CD8-positive, alpha-beta memory T cell (primary cell): ENCODE data around the gene ZBTB38. TPM values are rescaled to one million over a fixed set of nuclear protein-coding genes. Genes with fewer than 3 reads are reported as not detected.

Source experiments
- CTCF ChIA-PET: fragments of 350-600 bp; sonication (Branson Sonifier 250); formaldehyde crosslinking; loops from one replicate; lab custom pipeline; 2021; ENCODE audit warnings: antibody characterized with exemption; lab: Charles Lee
- POLR2A ChIA-PET: fragments of 350-600 bp; sonication (Branson Sonifier 250); formaldehyde crosslinking; loops from one replicate; lab custom pipeline; 2021; ENCODE audit warnings: antibody characterized with exemption; lab: Charles Lee
- DNase-seq, 5 donors: peaks; one replicate each; pipeline versions ENCODE4 v3.0.0 to v3.0.0-alpha.2; 2020 to 2022; ENCODE audit warnings: mixed read lengths in 1 of 5
- H3K27ac ChIP-seq: one replicate; pipeline ENCODE4 v1.7.0; 2013; ENCODE audit warnings: low read depth, mild to moderate bottlenecking, low read length, moderate library complexity
- H3K27me3 ChIP-seq: 2 replicates; pipeline ENCODE4 v1.7.0; 2013; ENCODE audit warnings: low read length, mild to moderate bottlenecking; ENCODE audit not compliant: insufficient read depth, poor library complexity, severe bottlenecking
- H3K36me3 ChIP-seq: 2 replicates; pipeline ENCODE4 v1.7.0; 2013; ENCODE audit warnings: mild to moderate bottlenecking, low read length, moderate library complexity; ENCODE audit not compliant: insufficient read depth
- H3K4me1 ChIP-seq: 2 replicates; pipeline ENCODE4 v1.7.0; 2013; ENCODE audit warnings: mild to moderate bottlenecking, low read length, moderate library complexity; ENCODE audit not compliant: insufficient read depth
- H3K4me3 ChIP-seq: 2 replicates; pipeline ENCODE4 v1.7.0; 2013; ENCODE audit warnings: mild to moderate bottlenecking, low read length
- H3K9me3 ChIP-seq: 2 replicates; pipeline ENCODE4 v1.7.0; 2013; ENCODE audit warnings: mild to moderate bottlenecking, low read length
- H3K27ac Mint-ChIP-seq, 8 donors: one replicate each; pipeline ENCODE4 v1.8.0; 2020 to 2021; ENCODE audit warnings: mixed read lengths in 8 of 8, mild to moderate bottlenecking in 6 of 8, inconsistent platforms in 3 of 8, moderate library complexity in 3 of 8
- H3K27me3 Mint-ChIP-seq, 2 donors: one replicate each; pipeline ENCODE4 v1.8.0; 2020 to 2021; ENCODE audit warnings: mixed read lengths in 2 of 2, mild to moderate bottlenecking in 1 of 2, moderate library complexity in 1 of 2
- H3K36me3 Mint-ChIP-seq, 3 donors: one replicate each; pipeline ENCODE4 v1.8.0; 2020 to 2021; ENCODE audit warnings: mixed read lengths in 3 of 3, inconsistent platforms in 1 of 3, mild to moderate bottlenecking in 1 of 3
- H3K4me1 Mint-ChIP-seq, 3 donors: one replicate each; pipeline ENCODE4 v1.8.0; 2020 to 2021; ENCODE audit warnings: mixed read lengths in 3 of 3, inconsistent platforms in 1 of 3, mild to moderate bottlenecking in 1 of 3
- H3K4me3 Mint-ChIP-seq, 7 donors: one replicate each; pipeline ENCODE4 v1.8.0; 2020 to 2021; ENCODE audit warnings: mixed read lengths in 7 of 7, mild to moderate bottlenecking in 6 of 7, moderate library complexity in 4 of 7, inconsistent platforms in 2 of 7
- H3K9me3 Mint-ChIP-seq, 5 donors: one replicate each; pipeline ENCODE4 v1.8.0; 2020 to 2022; ENCODE audit warnings: mixed read lengths in 5 of 5, mild to moderate bottlenecking in 3 of 5, moderate library complexity in 2 of 5, inconsistent platforms in 1 of 5
- polyA plus RNA-seq: library from polyadenylated mRNA; unstranded; fragments of 300-500 nt; fragmentation: Illumina TruSeq; gene quantifications from one replicate; pipeline ENCODE4 v1.2.3, GENCODE V29; 2021
- total RNA-seq, 2 experiments: library from RNA; stranded (reverse); gene quantifications; one replicate each; pipeline ENCODE4 v1.2.3, GENCODE V29; 2021

The ZBTB38 gene
- total and polyA plus RNA-seq, 3 experiments from 2014 or later: 78.6 to 115 (median 87.1) TPM

GRCh38 chr3:141335531-141336061 is 32.7 kb upstream of the ZBTB38 start:
- Mint-ChIP-seq H3K9me3 (no peaks in the 10 kb centered on the region), H3K4me1 (no peaks in the 10 kb centered on the region), H3K27me3 (peaks cover 10 to 36% of the 10 kb centered on the region in 2 donors), H3K36me3 (no peaks in the 10 kb centered on the region), H3K4me3 (no peak overlapping the region), H3K27ac (no peak overlapping the region)
- H3K27me3 ChIP-seq: no peaks in the 10 kb centered on the region
- no peaks in the 10 kb centered on the region for H3K9me3 ChIP-seq
- H3K27ac ChIP-seq: no peak overlapping the region
- CTCF ChIA-PET: interaction anchor here (0.8 to 1.2 kb wide), 2 partner anchors 106 kb away, joined by 3 to 4 read pairs; no protein-coding TSS in a partner anchor
- no peak for DNase-seq
- H3K4me1 ChIP-seq: no peaks in the 10 kb centered on the region
- H3K4me3 ChIP-seq: no peak overlapping the region
- H3K36me3 ChIP-seq: no peaks in the 10 kb centered on the region
- POLR2A ChIA-PET: no interaction called here

- Mint-ChIP-seq H3K27me3 (peaks cover 7 to 41% of the 10 kb centered on the region in 2 donors), H3K9me3 (no peaks in the 10 kb centered on the region), H3K27ac (no peak overlapping the region), H3K4me3 (no peak overlapping the region), H3K36me3 (no peaks in the 10 kb centered on the region), H3K4me1 (no peaks in the 10 kb centered on the region)
- Histone ChIP-seq H3K36me3 (no peaks in the 10 kb centered on the region), H3K4me3 (no peak overlapping the region), H3K9me3 (no peaks in the 10 kb centered on the region), H3K27me3 (no peaks in the 10 kb centered on the region), H3K27ac (no peak overlapping the region), H3K4me1 (no peaks in the 10 kb centered on the region)
- ChIA-PET CTCF (interaction anchor here (0.8 kb wide), 1 partner anchor 105 kb away, joined by 3 read pairs; no protein-coding TSS in a partner anchor), POLR2A (no interaction called here)
- DNase-seq: no peak
These were observed 31.4 kb upstream of the ZBTB38 start for GRCh38 chr3:141336672-141337522.

GRCh38 chr3:141337523-141337854 is 30.8 kb upstream of the ZBTB38 start:
- no peak overlapping the region for H3K27ac ChIP-seq
- H3K4me3 Mint-ChIP-seq: no peak overlapping the region
- ChIA-PET POLR2A (no interaction called here), CTCF (no interaction called here)
- no peaks in the 10 kb centered on the region for H3K9me3 Mint-ChIP-seq
- H3K4me1 Mint-ChIP-seq: no peaks in the 10 kb centered on the region
- H3K36me3 ChIP-seq: no peaks in the 10 kb centered on the region
- no peaks in the 10 kb centered on the region for H3K27me3 ChIP-seq
- no peaks in the 10 kb centered on the region for H3K36me3 Mint-ChIP-seq
- H3K27me3 Mint-ChIP-seq: peaks cover 7 to 37% of the 10 kb centered on the region in 2 donors
- DNase-seq: no peak
- H3K9me3 ChIP-seq: no peaks in the 10 kb centered on the region
- no peak overlapping the region for H3K27ac Mint-ChIP-seq
- no peaks in the 10 kb centered on the region for H3K4me1 ChIP-seq
- no peak overlapping the region for H3K4me3 ChIP-seq

- Histone ChIP-seq H3K4me1 (no peaks in the 10 kb centered on the region), H3K36me3 (no peaks in the 10 kb centered on the region), H3K27ac (no peak overlapping the region), H3K27me3 (no peaks in the 10 kb centered on the region), H3K9me3 (no peaks in the 10 kb centered on the region), H3K4me3 (no peak overlapping the region)
- no peaks in the 10 kb centered on the region for H3K36me3 Mint-ChIP-seq
- peaks cover 7 to 36% of the 10 kb centered on the region in 2 donors for H3K27me3 Mint-ChIP-seq
- H3K4me1 Mint-ChIP-seq: no peaks in the 10 kb centered on the region
- ChIA-PET POLR2A (no interaction called here), CTCF (no interaction called here)
- no peak overlapping the region for H3K27ac Mint-ChIP-seq
- no peaks in the 10 kb centered on the region for H3K9me3 Mint-ChIP-seq
- no peak for DNase-seq
- H3K4me3 Mint-ChIP-seq: no peak overlapping the region
These were observed 30.3 kb upstream of the ZBTB38 start for GRCh38 chr3:141337991-141338390.

GRCh38 chr3:141338881-141339280 is 29.4 kb upstream of the ZBTB38 start:
- CTCF ChIA-PET: no interaction called here
- no peaks in the 10 kb centered on the region for H3K27me3 ChIP-seq
- Mint-ChIP-seq H3K4me1 (no peaks in the 10 kb centered on the region), H3K27me3 (peaks cover 7 to 36% of the 10 kb centered on the region in 2 donors), H3K27ac (no peak overlapping the region), H3K36me3 (no peaks in the 10 kb centered on the region), H3K9me3 (no peaks in the 10 kb centered on the region), H3K4me3 (no peak overlapping the region)
- H3K4me1 ChIP-seq: no peaks in the 10 kb centered on the region
- H3K36me3 ChIP-seq: no peaks in the 10 kb centered on the region
- H3K4me3 ChIP-seq: no peak overlapping the region
- no peaks in the 10 kb centered on the region for H3K9me3 ChIP-seq
- no peak for DNase-seq
- POLR2A ChIA-PET: no interaction called here
- H3K27ac ChIP-seq: no peak overlapping the region

- CTCF ChIA-PET: no interaction called here
- DNase-seq: no peak
- H3K36me3 Mint-ChIP-seq: no peaks in the 10 kb centered on the region
- no peaks in the 10 kb centered on the region for H3K4me1 Mint-ChIP-seq
- H3K4me3 Mint-ChIP-seq: no peak overlapping the region
- H3K27ac Mint-ChIP-seq: no peak overlapping the region
- H3K9me3 Mint-ChIP-seq: no peaks in the 10 kb centered on the region
- Histone ChIP-seq H3K27ac (no peak overlapping the region), H3K36me3 (no peaks in the 10 kb centered on the region), H3K4me1 (no peaks in the 10 kb centered on the region), H3K9me3 (no peaks in the 10 kb centered on the region), H3K27me3 (no peaks in the 10 kb centered on the region), H3K4me3 (no peak overlapping the region)
- POLR2A ChIA-PET: no interaction called here
- peaks cover 0 to 21% of the 10 kb centered on the region in 2 donors for H3K27me3 Mint-ChIP-seq
These were observed 26.8 kb upstream of the ZBTB38 start for GRCh38 chr3:141341536-141341935.

- CTCF ChIA-PET: interaction anchor here (1.3 kb wide), 1 partner anchor 10 kb away, joined by 3 read pairs; no protein-coding TSS in a partner anchor
- no peak overlapping the region for H3K4me3 Mint-ChIP-seq
These were observed 25.9 kb upstream of the ZBTB38 start for GRCh38 chr3:141342386-141342785.

GRCh38 chr3:141343077-141343476 is 25.2 kb upstream of the ZBTB38 start:
- H3K27me3 ChIP-seq: no peaks in the 10 kb centered on the region
- H3K27me3 Mint-ChIP-seq: peaks cover 0 to 14% of the 10 kb centered on the region in 2 donors

More at GRCh38 chr3:141342386-141342785, 25.9 kb upstream of the ZBTB38 start:
- no peak for DNase-seq
- H3K4me3 ChIP-seq: no peak overlapping the region
- no peaks in the 10 kb centered on the region for H3K36me3 ChIP-seq
- H3K27ac ChIP-seq: no peak overlapping the region
- no peaks in the 10 kb centered on the region for H3K9me3 Mint-ChIP-seq
- H3K4me1 Mint-ChIP-seq: no peaks in the 10 kb centered on the region
- H3K27me3 ChIP-seq: no peaks in the 10 kb centered on the region
- peaks cover 0 to 15% of the 10 kb centered on the region in 2 donors for H3K27me3 Mint-ChIP-seq
- no peaks in the 10 kb centered on the region for H3K4me1 ChIP-seq
- POLR2A ChIA-PET: no interaction called here
- no peaks in the 10 kb centered on the region for H3K9me3 ChIP-seq
- H3K27ac Mint-ChIP-seq: no peak overlapping the region
- no peaks in the 10 kb centered on the region for H3K36me3 Mint-ChIP-seq

More at GRCh38 chr3:141343077-141343476, 25.2 kb upstream of the ZBTB38 start:
- no peaks in the 10 kb centered on the region for H3K4me1 ChIP-seq
- no peaks in the 10 kb centered on the region for H3K9me3 ChIP-seq
- no peak overlapping the region for H3K27ac Mint-ChIP-seq
- no peak overlapping the region for H3K4me3 Mint-ChIP-seq
- H3K4me3 ChIP-seq: no peak overlapping the region
- H3K4me1 Mint-ChIP-seq: no peaks in the 10 kb centered on the region
- H3K36me3 ChIP-seq: no peaks in the 10 kb centered on the region
- no peaks in the 10 kb centered on the region for H3K9me3 Mint-ChIP-seq
- H3K36me3 Mint-ChIP-seq: no peaks in the 10 kb centered on the region
- ChIA-PET CTCF (interaction anchor here (1.3 kb wide), 1 partner anchor 9 kb away, joined by 3 read pairs; no protein-coding TSS in a partner anchor), POLR2A (no interaction called here)
- no peak overlapping the region for H3K27ac ChIP-seq
- DNase-seq: no peak
